DMS53 (cell line): ENCODE measurements around the gene ARRDC3.
"Not testable (repeated sequence)": the region's sequence is repeated elsewhere in the genome, so short reads cannot be mapped to it uniquely, and the experiment has no call there.

Experiments used
- DNase-seq: peaks from one replicate; lab custom pipeline; 2025; lab: John Stamatoyannopoulos, UW

The ARRDC3 gene

DNA sequence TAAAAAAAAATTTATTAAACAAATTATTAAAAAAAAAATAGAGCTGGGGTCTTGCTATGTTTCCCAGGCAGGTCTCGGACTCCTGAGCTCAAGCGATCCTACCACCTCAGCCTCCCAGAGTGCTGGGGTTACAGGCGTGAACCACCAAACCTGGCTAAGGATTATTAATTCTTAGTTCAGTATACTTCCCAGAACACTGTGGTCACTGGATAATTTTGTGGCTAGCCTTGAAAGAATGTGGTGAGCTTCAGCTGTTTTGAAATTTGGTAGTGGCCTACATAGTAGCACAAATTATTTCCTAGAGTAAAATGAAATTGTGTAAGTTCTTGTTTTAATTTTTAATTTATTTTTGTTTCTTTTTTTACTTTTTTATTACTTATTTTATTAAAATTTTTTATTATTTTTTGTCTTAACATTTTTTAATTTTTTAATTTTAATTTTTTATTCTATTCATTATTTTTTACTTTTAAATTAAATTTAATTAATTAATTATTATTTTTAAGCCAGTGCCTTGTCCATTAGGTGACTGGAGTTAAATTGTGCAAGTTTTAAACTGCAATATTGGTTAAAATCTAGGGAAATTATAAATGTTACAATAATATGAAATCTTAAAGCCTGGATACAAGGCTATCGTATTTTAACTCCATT is 23.0 kb downstream of the ARRDC3 start:
- no peak for DNase-seq

DNA sequence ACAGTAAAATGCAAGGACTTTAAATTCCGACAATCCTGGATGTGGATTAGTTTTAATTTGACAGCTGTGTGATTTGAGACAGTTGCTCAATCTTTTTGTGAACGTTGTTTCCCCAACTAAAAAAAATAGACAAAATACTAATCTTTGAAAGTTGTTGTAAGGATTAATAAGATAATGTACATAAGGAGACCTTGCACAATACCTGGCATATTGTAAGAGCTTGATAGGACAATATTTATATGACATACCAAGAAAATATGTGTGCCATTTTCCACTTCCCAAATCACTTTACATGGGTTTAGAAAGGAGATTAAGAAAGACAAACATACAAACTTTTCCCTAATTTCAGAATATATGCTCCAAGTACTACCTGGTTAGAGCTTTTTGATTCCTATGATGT is 25.3 kb downstream of the ARRDC3 start:
- DNase-seq, result no peak

DNA sequence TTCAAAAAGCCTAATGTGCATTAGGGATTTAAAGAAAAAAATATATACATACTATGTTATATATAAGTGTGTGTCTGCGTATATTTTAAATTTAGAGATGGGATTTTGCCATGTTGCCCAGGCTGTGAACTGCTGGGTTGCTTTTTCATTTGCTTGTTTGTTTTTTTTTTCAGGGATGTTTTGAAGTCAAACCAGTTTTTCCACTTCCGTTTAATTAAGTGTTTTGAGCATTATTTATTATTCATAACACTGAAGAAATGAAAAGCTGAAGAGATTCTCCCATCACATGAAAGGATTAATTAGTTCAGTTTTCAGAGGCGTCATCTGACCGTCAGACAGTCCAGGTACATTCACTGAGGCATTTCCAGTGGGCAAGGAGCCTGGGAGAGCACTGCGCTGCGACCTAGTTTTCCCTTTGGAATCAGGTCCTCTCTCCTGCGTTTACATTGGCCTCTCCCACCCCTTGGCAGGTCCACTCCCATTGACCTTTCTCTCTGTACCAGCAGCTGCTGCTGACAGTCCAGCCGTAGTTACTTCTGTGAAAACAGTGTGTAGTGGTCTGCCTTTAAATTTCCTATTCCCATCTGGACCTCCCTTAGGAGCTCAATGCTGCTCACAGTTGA is 26.0 kb downstream of the ARRDC3 start:
- peak; percentile 86 for DNase-seq

DNA sequence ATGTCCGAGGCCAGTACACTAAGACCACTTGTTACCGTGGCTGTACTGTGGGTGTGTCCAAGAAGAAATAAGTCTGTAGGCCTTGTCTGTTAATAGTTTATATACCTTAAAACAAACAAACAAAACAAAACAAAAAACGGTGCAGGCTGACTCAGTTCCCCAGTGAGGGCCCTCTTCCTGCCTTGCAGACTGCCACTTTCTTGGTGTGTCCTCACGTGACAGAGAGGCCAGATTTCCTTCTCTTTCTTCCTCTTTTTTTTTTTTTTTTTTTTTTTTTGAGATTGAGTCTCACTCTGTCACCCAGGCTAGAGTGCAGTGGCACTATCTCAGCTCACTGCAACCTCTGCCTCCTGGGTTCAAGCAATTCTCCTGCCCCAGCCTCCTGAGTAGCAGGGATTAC is 28.2 kb downstream of the ARRDC3 start:
- DNase-seq, result not testable (repeated sequence)

DNA sequence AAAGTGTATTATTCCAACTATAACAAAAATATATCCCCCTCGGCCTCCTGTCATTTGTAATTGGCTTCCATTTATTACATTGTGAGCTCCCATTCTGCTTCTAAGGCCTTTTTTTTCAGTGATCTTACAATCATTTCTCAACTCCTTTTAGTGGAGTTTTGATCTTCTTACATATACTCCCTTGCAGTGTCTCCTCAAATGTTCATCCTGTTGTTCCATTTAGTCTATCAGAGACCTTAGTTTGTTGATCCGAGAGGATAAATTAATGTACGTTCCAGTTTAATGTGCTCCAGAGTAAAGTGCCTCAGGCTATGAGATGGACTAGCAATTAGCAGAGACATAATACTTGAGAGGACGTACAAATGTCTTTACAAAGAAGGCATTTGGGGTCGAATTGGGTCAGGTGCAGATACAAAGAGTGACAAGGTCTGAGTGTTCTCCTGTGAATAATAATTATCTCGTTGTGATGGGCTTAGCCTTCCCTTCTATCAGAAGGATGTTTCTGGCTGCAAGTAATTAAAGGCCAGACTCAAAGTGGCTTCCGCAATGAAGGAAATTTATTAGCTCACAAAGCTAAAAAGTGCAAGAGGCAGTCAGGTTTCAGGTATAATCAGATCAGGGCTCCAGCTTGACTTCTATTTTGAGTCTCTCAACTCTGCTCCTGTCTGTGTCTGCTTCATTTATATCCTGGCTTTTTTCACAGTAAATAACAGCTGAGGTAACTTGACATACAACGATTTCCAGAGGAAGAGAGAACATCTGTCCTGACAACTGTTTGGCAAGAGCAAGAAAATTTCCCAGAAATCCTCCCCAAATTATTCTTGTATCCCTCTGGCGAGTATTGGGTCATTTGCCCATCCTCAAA is 30.1 kb downstream of the ARRDC3 start:
- no peak for DNase-seq

DNA sequence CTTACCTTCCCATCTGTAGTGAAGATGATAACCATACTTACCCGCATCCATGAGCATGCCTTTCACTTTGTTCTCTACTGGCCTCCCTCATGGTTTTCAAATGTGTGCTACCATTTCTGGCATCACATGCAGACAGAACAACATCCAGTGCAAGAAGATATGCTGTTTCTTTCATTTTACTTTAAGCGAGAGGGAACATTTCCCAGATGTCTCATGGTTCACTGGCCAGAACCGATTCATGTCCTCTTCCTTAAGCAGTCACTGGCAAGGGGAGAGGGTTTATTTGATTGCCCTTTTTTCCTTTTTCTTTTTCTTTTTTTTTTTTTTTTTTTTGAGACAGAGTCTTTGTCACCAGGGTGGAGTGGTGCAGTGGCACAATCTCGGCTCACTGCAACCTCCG is 37.7 kb downstream of the ARRDC3 start:
- no peak for DNase-seq

DNA sequence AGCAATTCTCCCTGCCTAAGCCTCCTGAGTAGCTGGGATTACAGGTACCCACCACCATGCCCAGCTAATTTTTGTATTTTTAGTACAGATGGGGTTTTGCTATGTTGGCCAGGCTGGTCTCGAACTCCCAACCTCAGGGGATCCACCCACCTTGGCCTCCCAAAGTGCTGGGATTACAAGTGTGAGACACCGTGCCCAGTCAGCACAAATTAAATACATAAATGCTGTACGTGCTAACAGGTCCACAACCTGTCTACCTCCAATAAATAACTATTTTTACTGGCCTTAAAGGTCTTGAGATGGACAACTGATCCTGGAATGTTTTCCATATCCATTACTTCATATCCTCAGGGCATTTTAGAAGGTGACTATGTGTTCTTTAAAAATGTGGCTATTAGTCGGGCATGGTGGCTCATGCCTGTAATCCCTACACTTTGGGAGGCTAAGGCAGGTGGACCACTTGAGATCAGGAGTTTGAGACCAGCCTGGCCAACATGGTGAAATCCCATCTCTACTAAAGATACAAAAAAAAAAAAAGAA is 38.4 kb downstream of the ARRDC3 start:
- DNase-seq, result not testable (repeated sequence)

DNA sequence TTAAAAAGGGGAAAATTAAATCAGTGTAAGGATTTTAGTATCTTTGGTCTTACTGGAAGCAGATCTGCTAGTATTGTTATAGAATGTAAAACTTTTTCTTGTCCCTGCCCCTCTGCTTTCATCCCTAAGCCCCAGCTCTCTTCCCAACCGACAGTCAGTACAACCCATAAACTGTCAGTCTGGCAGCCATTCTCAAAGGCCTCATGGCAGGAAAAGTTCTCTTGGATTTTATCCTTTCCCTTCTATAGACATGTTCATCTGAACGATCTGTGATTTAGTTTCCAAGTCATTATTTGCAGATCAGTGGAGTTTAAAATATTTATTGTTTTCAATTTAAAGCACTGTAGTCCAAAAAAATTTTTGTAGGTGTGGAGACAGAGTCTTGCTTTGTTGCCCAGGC is 39.2 kb downstream of the ARRDC3 start:
- DNase-seq, result no peak

DNA sequence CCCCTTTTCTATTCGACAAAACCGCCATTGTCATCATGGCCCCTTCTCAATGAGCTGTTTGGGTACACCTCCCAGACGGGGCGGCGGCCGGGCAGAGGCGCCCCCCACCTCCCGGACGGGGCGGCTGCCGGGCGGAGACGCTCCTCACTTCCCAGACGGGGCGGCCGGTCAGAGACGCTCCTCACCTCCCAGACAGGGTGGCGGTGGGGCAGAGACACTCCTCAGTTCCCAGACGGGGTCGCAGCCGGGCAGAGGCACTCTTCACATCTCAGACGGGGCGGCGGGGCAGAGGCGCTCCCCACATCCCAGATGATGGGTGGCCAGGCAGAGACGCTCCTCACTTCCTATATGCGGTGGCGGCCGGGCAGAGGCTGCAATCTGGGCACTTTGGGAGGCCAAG is 40.2 kb downstream of the ARRDC3 start:
- DNase-seq, result not testable (repeated sequence)

DNA sequence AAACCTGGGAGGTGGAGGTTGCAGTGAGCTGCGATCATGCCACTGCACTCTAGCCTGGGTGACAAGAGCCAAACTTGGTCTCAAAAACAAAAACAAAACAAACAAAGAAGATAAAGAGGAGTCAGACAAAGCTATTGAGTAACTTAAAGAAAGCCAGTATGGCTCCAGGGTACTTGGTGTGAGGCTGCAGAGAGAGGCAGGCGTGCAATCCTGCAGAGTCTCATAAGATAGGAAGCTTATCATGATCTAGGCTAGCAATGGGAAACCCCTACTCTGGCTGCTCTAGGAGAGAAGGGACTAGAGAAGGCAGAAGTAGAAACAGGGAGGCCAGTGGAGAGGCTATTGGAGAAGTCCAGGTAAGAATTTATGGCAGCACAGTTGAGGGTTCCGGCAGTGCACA is 42.0 kb downstream of the ARRDC3 start:
- DNase-seq, result no peak

DNA sequence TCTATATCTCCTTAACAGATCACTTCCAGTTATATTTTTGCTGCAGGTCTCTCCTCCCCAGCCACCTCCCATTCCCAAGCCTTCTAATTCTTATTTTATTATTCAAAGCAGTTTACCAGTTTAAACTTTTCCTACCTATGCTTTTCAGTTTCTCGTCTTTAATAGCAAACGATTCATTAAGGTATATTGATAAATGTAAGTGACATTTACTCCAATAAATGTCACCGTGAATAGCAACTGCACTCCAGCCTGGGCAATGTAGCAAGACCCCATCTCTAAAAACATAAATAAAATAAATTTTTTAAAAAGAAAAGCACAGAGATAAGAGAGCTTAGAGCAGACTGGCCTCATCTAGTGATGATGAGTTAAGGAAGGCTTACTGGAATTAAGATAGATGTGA is 42.6 kb downstream of the ARRDC3 start:
- no peak for DNase-seq

DNA sequence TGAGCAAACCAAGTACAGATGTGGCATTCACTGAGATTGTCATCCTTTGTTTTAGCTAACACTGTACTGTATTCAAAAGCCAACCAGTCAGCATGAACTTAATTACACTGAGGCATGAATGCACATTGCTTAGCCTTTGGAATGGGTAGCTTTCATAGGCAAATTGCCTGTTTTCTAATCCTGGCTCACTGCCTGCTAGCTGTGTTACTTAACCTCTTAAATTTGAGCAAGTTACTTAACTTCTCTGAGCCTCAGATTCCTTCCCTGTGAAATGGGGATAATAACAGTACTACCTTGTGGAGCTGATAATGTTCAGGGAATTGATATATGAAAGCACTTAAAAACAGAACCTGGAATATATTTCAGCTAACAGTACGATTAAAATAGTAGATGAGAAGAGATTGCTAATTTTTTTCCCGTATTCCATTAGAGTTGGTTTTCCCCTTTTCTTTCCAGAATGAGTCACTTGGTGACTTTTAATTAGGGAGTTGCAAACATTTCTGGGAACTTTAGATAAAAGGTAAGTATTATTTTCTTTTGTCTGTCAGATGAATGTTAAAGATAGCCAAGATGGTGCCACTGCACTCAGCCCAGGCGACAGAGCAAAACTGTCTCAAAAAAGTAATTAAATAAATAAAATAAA is 43.9 kb downstream of the ARRDC3 start:
- DNase-seq, result no peak

DNA sequence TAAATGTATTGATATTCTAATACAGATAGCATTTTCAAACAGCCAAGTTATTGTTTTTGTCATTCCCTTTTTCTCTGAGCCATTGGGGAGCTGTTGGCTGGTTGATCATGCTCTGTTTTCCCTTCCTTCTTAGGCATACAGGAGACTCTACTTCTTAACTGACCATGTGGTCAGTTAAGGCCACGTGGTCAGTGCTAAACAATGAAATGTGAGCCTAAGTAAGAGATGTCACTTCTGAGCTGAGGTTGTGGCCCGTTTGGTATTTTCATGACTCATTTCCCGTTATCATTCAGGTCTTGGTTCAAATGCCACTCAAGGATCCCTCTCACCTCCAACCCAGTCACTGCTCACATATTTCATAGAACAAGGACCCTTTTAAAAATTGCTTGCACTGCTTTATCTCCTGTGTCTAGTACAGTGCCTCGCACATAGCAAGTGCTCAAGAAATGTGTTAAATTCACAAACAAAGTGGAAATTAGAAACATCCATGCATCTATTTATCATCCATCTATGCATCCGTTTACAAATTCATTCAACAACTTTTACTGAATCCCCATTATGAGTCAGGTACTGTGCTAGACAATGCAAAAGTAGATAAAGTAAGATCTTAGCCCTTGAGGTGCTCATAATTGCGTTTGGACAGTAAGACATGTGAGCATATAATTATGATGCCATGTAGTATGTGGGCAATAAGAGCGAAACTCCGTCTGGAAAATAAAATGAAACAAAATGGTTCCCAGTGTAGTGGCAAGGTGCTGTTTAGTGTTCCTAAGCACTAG is 50.7 kb downstream of the ARRDC3 start:
- peak; percentile 93 for DNase-seq

DNA sequence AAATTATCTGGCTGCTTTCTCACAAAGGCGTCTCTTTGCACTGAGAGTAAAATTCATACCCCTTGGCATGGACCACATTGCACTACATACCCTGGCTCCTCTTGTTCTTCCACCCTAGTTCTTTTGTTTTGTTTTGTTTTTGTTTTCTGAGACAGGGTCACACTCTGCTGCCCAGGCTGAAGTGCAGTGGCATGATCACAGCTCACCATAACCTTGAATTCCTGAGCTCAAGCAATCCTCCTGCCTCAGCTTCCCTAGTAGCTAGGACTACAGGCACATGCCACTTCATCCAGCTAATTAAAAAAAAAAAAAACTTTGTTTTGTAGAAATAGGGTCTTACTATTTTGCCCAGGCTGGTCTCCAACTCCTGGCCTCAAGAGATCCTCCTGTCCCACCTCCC is 51.4 kb downstream of the ARRDC3 start:
- DNase-seq, result no peak

DNA sequence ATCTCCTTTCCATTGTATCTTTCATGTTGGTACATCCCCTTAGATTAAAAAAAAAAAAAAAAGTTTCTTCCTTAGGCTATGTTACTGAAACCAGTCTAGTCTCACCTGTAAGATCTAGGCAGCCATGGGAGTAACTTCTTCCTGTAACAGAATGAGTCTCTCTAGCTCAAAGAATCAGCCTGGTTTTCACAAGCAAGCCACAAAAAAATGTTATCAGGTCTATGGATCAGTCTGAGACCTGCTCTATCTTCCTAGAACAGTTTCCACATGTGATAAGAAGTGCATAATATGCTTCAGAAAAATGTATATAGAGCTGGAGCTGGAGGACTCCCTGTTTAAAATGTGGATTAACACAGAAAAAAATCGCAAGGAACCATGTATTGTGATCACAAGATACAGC is 53.8 kb downstream of the ARRDC3 start:
- peak; percentile 14 for DNase-seq

DNA sequence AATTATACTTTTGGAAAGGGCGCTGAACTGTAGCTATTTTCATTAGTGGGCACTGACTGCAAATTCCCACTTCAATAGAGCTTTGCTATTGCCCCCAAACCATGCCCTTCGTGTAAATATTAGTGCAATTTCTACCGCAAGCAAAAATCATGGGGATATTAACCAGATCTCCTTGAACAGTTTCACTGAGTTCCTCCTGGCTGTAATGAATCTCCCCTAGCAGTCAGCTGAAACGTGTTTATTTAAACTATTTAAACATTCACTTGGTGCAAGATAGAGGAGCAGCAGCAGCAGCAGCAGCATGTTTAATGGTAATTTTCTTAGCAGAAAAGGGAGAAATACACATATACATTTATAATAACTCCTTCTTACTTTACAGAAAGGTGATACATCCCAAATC is 54.4 kb downstream of the ARRDC3 start:
- DNase-seq, result peak; percentile 18

DNA sequence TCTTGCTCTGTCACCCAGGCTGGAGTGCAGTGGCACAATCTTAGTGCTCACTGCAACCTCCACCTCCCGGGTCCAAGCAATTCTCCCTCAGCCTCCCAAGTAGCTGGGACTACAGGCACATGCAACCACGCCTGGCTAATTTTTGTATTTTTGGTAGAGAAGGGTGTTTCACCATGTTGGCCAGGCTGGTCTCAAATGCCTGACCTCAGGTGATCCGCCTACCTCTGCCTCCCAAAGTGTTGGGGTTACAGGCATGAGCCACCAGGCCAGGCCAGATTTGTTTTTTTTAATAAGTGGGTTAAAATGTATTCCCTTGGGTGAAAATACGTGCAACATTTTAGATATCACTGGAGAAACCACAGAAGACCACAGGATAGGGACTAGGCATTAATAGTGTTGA is 60.1 kb downstream of the ARRDC3 start:
- not testable (repeated sequence) for DNase-seq

DNA sequence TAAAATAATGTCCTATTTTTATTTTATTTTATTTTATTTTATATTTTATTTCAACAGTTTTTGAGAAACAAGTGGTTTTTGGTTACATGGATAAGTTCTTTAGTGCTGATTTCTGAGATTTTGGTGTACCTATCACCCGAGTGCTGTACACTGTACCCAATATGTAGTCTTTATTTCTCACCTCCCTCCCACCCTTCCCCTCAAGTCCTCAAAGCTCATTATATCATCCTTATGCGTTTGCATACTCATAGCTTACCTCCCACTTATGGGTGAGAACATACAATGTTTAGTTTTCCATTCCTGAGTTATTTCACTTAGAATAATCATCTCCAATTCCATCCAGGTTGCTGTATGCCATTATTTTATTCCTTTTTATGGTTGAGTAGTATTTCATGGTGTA is 63.5 kb downstream of the ARRDC3 start:
- no peak for DNase-seq

DNA sequence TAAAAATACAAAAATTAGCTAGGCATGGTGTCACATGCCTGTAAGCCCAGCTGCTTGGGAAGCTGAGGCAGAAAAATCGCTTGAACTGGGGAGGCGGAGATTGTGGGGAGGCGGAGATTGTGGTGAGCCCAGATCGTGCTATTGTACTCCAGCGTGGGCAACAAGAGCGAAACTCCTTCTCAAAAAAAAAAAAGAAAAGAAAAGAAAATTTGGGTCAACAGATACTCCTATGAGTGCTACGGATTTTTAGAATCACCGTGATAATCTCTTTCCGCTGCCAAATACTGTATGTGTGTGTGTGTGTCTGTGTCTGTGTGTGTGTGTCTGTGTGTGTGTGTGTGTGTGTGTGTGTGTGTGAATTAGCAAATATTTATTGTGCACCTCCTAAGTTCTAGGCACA is 64.4 kb downstream of the ARRDC3 start:
- no peak for DNase-seq
